HepG2 (cell line): ENCODE data around the gene SETD3.

ENCODE experiments used
- STAT6 ChIP-seq: sonication (generic); formaldehyde crosslinking; IDR thresholded peaks from 2 replicates; pipeline ENCODE4 v1.4.0; 2020; ENCODE audit warnings: missing genetic modification reagents, mild to moderate bottlenecking, borderline replicate concordance
- TRIM24 ChIP-seq: sonication (generic); formaldehyde crosslinking; IDR thresholded peaks from 2 replicates; pipeline ENCODE4 v1.8.0; 2022; ENCODE audit warnings: mild to moderate bottlenecking, missing genetic modification reagents
- TF ChIP-seq, protein P1 (sequence below): sonication (generic); formaldehyde crosslinking; IDR thresholded peaks from 2 replicates; pipeline ENCODE4 v1.4.0; 2020; ENCODE audit warnings: low read depth, mild to moderate bottlenecking, missing genetic modification reagents

DNA sequence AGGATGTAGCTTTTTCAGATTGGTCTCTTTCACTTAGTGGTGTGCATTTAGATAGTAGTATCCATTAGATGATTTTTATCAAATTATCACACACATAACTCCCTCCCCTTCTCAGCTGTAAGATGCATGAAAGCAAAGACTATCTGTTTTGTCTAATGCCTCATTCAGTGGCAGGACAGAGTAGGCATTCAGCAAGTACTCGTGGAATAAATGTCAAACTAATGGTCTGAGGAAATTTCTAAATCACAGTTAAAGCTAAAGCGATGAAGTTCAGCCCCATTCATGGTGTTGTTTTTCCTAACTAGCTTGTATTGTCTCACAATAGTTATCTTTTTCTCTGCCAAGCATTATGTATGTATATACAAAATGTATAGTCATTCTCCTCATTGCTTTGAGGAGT lies 16.7 kb upstream of the SETD3 start:
- no peak for TF ChIP-seq TRIM24 (CRISPR knock-in tag)
- TF ChIP-seq, protein P1, sequence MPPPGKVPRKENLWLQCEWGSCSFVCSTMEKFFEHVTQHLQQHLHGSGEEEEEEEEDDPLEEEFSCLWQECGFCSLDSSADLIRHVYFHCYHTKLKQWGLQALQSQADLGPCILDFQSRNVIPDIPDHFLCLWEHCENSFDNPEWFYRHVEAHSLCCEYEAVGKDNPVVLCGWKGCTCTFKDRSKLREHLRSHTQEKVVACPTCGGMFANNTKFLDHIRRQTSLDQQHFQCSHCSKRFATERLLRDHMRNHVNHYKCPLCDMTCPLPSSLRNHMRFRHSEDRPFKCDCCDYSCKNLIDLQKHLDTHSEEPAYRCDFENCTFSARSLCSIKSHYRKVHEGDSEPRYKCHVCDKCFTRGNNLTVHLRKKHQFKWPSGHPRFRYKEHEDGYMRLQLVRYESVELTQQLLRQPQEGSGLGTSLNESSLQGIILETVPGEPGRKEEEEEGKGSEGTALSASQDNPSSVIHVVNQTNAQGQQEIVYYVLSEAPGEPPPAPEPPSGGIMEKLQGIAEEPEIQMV (CRISPR knock-in tag): no peak
- no peak for TF ChIP-seq STAT6
